Muscle layer of duodenum (tissue), 2 donors: ENCODE measurements around the gene CALCOCO2.
"Not testable (repeated sequence)": the region's sequence is repeated elsewhere in the genome, so short reads cannot be mapped to it uniquely, and the experiment has no call there.

ENCODE experiments used
- H3K27ac ChIP-seq: one replicate; pipeline ENCODE4 v1.7.0; 2013; ENCODE audit warnings: mild to moderate bottlenecking, low read length
- H3K27me3 ChIP-seq: one replicate; pipeline ENCODE4 v1.7.0; 2013; ENCODE audit warnings: low read depth, mild to moderate bottlenecking, control low read depth, low read length
- H3K36me3 ChIP-seq, 2 donors: one replicate each; pipeline ENCODE4 v1.7.0; 2013; ENCODE audit warnings: low read length in 2 of 2, control low read depth in 1 of 2, mild to moderate bottlenecking in 1 of 2; ENCODE audit not compliant: insufficient read depth in 2 of 2, control insufficient read depth in 1 of 2
- H3K4me1 ChIP-seq, 2 donors: one replicate each; pipeline ENCODE4 v1.7.0; 2013; ENCODE audit warnings: low read length in 2 of 2, mild to moderate bottlenecking in 2 of 2, control low read depth in 1 of 2, moderate library complexity in 1 of 2; ENCODE audit not compliant: insufficient read depth in 2 of 2, control insufficient read depth in 1 of 2
- H3K4me3 ChIP-seq, 2 donors: one replicate each; pipeline ENCODE4 v1.7.0; 2013; ENCODE audit warnings: low read length in 2 of 2, low read depth in 1 of 2, mild to moderate bottlenecking in 1 of 2
- H3K9me3 ChIP-seq, 2 donors: one replicate each; pipeline ENCODE4 v1.7.0; 2013; ENCODE audit warnings: low read length in 2 of 2, control low read depth in 1 of 2, mild to moderate bottlenecking in 1 of 2; ENCODE audit not compliant: control insufficient read depth in 1 of 2
- donor health status: healthy.

CALCOCO2 gene

DNA sequence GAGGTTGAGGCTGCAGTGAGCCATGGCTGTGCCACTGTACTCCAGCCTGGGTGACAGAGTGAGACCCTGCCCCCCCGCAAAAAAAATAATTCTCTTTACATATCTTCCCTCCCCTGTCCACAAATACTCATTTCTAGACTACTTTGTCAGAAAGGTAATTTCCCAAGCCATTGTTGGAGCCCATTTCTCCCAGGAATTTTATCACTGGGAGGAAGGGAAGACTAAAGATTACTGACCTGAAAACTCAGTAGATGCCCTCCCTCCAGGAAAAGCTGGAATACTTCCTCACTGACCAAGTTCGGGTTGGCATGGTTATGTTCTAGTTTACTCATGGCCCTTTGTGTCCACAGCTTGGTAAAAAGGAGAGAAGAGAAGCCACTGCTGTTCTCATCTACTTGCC is 4.1 kb downstream of the CALCOCO2 start:
- H3K27ac ChIP-seq: no peak overlapping the region
- no peaks in the 10 kb centered on the region for H3K9me3 ChIP-seq
- no peak overlapping the region for H3K4me3 ChIP-seq
- no peaks in the 10 kb centered on the region for H3K36me3 ChIP-seq
- peaks cover 15 to 28% of the 10 kb centered on the region in 2 donors for H3K4me1 ChIP-seq
- H3K27me3 ChIP-seq: no peaks in the 10 kb centered on the region

DNA sequence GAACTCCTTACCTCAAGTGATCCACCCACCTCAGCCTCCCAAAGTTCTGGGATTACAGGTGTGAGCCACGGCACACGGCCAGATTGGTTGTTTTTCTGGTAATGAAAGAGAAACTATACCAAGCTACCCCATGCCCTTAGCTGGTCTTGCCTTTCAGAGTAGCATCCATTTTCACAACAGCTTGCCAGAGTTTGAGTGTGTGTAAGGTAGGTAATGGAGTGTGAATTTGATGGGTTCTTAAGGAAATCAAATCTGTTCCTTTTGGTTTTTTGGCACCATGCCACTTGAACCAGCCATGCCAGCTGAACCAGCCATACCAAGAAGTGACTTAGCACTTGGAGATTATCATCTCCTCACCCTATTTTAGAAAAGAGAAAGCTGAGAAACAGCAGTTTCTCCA is 5.1 kb downstream of the CALCOCO2 start:
- no peaks in the 10 kb centered on the region for H3K27me3 ChIP-seq
- H3K4me1 ChIP-seq: peaks cover 22 to 38% of the 10 kb centered on the region in 2 donors
- H3K27ac ChIP-seq: peak overlapping the region; percentile 2
- H3K4me3 ChIP-seq: no peak overlapping the region
- no peaks in the 10 kb centered on the region for H3K9me3 ChIP-seq
- H3K36me3 ChIP-seq: no peaks in the 10 kb centered on the region

DNA sequence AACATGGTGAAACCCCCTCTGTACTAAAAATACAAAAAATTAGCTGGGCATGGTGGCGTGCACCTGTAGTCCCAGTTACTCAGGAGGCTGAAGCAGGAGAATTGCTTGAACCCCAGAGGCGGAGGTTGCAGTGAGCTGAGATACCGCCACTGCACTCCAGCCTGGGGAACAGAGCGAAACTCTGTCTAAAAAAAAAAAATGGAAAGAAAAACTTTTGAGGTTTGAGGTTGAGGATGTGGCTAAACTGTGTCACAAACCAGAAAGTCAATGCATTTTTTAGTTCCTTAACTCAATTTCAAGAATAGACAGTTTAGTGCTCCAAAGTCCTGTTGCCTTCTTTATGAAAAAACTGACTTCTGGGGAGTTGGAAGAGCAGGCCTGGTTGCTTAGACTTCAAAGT is 6.6 kb downstream of the CALCOCO2 start:
- H3K4me1 ChIP-seq: peaks cover 32 to 49% of the 10 kb centered on the region in 2 donors
- not testable (repeated sequence) for H3K27me3 ChIP-seq, H3K36me3 ChIP-seq, H3K9me3 ChIP-seq, H3K27ac ChIP-seq, H3K4me3 ChIP-seq

DNA sequence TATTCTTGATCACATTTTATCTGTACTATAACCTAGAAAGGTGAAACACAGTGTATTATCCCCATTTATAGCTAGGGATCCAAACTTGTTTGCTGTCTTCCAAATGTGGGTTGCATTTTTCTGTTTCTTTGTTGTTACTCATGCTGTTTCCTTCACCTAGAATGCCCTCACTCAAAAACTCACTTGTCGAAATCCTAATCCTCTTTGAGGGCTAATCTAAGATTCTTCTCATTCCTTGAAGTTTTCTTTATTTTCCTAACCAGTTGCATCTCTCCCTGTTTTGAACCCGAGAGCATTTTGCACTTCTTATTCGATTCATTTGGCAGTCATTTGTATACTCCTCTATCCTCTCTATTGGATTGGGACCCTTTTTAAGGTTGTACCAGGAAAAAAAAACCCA is 9.6 kb downstream of the CALCOCO2 start:
- Histone ChIP-seq H3K27ac (peak overlapping the region; percentile 90), H3K4me3 (peak overlapping the region in 1 of 2 donors; percentile 44), H3K4me1 (peaks cover 28 to 35% of the 10 kb centered on the region in 2 donors), H3K27me3 (no peaks in the 10 kb centered on the region), H3K9me3 (no peaks in the 10 kb centered on the region), H3K36me3 (peaks cover 4 to 14% of the 10 kb centered on the region in 2 donors)

DNA sequence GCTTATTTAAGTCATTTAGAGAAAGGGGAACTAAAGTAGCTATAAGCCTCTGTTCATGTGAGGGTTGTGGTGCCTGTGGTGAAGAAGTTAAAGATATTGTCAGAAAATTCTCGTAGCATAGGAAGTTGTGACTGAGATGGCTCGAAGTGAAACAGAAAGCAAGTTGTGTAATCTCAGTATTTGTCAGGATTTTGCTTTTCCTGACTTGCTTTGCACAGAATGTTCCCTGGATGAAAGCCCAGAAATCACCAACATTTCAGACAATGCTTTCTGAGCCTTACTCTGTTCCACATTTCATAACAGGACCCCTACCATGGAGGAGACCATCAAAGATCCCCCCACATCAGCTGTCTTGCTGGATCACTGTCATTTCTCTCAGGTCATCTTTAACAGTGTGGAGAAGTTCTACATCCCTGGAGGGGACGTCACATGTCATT is 10.6 kb downstream of the CALCOCO2 start:
- Histone ChIP-seq H3K27ac (peak overlapping the region; percentile 90), H3K9me3 (no peaks in the 10 kb centered on the region), H3K4me1 (peaks cover 23 to 35% of the 10 kb centered on the region in 2 donors), H3K36me3 (peaks cover 9 to 21% of the 10 kb centered on the region in 2 donors), H3K27me3 (no peaks in the 10 kb centered on the region), H3K4me3 (peak overlapping the region; percentile 44 to 58)

DNA sequence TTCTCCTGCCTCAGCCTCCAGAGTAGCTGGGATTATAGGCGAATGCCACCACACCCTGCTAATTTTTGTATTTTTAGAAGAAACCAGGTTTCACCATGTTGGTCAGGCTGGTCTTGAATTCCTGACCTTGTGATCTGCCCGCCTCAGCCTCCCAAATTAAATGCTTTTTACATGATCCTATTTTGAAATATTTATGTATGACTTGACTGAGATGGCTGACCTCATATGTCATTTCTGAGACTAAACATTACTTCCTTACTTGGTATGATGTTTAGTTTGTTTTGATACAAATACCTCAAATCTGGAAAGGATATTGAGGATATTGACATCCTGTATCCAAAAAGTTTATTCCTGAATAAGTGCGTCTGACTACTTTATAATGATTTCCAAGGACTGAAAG is 11.9 kb downstream of the CALCOCO2 start:
- no peaks in the 10 kb centered on the region for H3K27me3 ChIP-seq
- no peaks in the 10 kb centered on the region for H3K9me3 ChIP-seq
- H3K4me1 ChIP-seq: peaks cover 23 to 34% of the 10 kb centered on the region in 2 donors
- H3K36me3 ChIP-seq: peaks cover 10 to 23% of the 10 kb centered on the region in 2 donors
- no peak overlapping the region for H3K27ac ChIP-seq
- no peak overlapping the region for H3K4me3 ChIP-seq

DNA sequence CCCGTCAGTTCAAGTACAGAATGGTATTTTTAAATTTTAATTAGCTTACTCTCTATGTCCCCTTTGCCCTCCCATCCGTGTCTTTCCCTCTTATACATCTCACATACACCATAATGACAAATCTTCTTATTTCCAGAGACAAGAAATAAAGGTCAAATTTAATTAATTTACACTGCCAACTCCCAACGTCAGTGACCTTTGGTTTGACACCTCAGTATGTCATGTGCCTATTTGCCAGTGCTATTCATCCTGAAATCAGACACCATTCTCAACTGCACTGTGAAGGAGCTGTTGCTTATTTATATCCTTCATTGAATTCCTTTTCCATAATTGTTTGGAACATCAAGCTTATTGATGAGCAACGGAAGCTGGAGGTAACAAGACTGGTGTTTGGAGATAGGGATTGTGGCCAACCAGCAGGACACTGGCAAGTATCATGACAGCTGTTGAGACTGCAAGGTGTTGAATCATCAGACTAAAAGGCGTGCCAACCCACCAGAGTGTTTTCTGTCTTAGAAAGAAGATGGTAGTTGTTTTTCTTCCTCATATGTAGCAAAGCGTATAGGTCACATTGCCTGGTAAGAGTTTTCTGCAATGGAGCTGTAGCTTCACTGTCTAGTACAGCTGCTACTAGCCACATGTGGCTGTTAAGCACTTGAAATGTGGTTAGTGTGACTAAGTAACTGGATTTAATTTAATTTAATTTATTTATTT is 12.5 kb downstream of the CALCOCO2 start:
- Histone ChIP-seq H3K27me3 (no peaks in the 10 kb centered on the region), H3K4me3 (no peak overlapping the region), H3K27ac (no peak overlapping the region), H3K36me3 (peaks cover 15 to 29% of the 10 kb centered on the region in 2 donors), H3K9me3 (no peaks in the 10 kb centered on the region), H3K4me1 (peaks cover 23 to 32% of the 10 kb centered on the region in 2 donors)

DNA sequence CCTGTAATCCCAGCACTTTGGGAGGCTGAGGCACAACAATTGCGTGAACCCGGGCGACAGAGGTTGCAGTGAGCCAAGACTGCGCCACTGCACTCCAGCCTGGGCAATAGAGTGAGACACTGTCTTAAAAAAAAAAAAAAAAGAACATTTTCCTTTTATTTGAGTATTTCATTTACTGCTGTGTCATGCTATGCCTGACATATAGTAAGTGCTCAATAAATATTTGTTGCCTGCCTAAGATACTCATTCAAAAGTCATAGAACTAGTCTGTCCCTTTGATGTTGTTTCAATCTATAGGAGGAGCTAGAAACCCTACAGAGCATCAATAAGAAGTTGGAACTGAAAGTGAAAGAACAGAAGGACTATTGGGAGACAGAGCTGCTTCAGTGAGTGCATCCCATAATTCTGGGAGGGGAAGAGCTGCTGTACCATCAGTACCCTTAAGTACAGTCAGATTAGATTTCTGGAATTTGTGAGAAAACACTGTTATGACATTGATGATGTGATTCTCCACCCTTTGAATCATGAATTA is 20.0 kb downstream of the CALCOCO2 start:
- peaks cover 58 to 73% of the 10 kb centered on the region in 2 donors for H3K36me3 ChIP-seq
- H3K27ac ChIP-seq: no peak overlapping the region
- H3K27me3 ChIP-seq: no peaks in the 10 kb centered on the region
- H3K4me1 ChIP-seq: no peaks in the 10 kb centered on the region
- no peak overlapping the region for H3K4me3 ChIP-seq
- H3K9me3 ChIP-seq: no peaks in the 10 kb centered on the region

DNA sequence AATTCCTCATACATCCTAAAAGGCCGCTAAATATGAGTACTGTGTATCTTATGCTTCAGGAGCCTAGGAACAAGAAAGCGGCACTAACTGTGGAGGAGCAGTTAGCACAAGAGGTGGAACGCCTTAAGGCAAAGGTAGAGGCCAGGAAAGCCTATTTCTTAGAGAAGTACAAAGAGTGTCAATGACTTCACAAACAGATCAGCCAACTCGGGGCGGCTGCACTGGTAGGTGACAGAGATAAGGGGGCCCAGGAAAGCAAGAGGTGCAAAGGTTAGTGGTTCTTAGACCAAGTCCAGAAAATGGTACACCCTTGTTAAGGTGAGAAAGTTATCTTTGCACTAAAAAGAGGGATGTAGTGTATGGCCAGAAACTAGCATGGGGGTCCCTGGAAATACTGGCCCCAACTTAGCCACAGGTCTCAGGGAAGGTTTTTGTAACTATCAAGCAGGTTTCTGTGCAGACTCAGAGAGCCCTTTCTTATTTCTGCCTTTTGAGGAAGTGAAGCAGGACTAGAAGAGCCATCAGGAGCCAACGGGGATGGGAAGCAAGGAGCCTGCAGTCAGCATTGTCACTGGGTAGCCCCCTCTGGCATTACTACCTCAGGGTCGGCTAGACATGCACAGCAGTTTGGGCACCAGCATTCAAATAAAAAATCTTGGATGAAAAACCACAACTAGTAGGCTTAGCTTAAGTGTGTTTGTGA is 24.1 kb downstream of the CALCOCO2 start:
- Histone ChIP-seq H3K27ac (no peak overlapping the region), H3K4me3 (no peak overlapping the region), H3K4me1 (no peaks in the 10 kb centered on the region), H3K27me3 (no peaks in the 10 kb centered on the region), H3K9me3 (no peaks in the 10 kb centered on the region), H3K36me3 (peaks cover 46 to 73% of the 10 kb centered on the region in 2 donors)

DNA sequence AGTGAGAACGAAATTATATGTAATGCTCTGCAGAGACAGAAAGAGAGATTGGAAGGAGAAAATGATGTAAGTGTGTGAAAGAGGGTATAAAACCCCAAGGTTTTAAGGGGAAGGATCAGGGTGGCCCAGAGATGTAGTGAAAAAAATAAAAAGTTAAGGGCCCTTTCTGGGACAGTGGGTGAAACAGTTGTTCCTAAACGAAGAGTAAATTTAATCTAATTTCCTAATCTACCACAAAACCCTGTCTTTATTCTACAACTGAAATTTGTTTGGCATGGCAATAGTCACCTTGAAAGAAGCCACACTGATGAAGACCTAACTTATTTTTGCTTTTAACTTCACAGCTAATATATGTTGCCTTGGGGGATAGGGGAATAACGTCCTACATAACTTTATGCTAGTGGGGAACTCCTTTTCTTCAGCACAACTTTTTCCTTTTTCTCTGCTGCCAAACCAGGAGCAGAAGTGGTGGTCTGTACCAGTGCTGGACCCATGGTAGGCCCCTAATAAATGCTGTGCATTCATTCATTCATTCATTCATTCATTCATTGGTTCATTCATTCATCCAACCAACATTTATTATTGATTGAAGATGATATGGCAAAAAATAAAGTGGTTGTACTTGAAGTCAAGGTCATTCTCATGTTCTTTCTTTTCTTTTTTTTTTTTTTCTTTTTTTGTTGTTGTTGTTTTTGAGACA is 25.4 kb downstream of the CALCOCO2 start:
- Histone ChIP-seq H3K9me3 (no peaks in the 10 kb centered on the region), H3K27ac (no peak overlapping the region), H3K36me3 (peaks cover 49 to 79% of the 10 kb centered on the region in 2 donors), H3K4me1 (no peaks in the 10 kb centered on the region), H3K4me3 (no peak overlapping the region), H3K27me3 (no peaks in the 10 kb centered on the region)

DNA sequence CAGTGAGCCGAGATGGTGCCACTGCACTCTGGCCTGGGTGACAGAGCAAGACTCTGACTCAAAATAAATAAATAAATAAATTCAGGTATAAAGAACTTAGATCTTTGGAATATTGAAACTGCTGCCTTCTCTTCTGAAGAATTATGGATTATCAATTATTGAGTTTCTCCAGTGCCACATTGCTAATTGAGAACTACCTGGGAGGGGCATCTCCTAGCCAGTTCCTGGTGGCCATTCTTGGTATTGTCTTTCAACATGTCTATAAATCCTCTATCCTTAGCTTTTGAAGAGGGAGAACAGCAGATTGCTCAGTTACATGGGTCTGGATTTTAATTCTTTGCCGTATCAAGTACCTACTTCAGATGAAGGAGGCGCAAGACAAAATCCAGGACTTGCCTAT is 29.2 kb downstream of the CALCOCO2 start:
- no peaks in the 10 kb centered on the region for H3K4me1 ChIP-seq
- H3K9me3 ChIP-seq: no peaks in the 10 kb centered on the region
- H3K36me3 ChIP-seq: peaks cover 52 to 80% of the 10 kb centered on the region in 2 donors
- H3K27ac ChIP-seq: no peak overlapping the region
- no peak overlapping the region for H3K4me3 ChIP-seq
- H3K27me3 ChIP-seq: no peaks in the 10 kb centered on the region
